22Rv1 (cell line): Measurements from ENCODE around the gene LRRC17.

Source experiments
- H3K27ac ChIP-seq: fragments of 450-650 bp; 2 replicates; pipeline ENCODE4 v1.5.1; 2017
- CTCF ChIP-seq: fragments of 450-650 bp; IDR thresholded peaks from 2 replicates; pipeline ENCODE4 v1.5.1; 2017; ENCODE audit warnings: mild to moderate bottlenecking
- ZFX ChIP-seq: fragments of 450-650 bp; IDR thresholded peaks from 2 replicates; pipeline ENCODE4 v1.6.1; 2017; ENCODE audit warnings: antibody characterized with exemption, borderline replicate concordance

LRRC17 gene

GRCh38 chr7:102991540-102992214, 78.9 kb downstream of the LRRC17 start:
- TF ChIP-seq ZFX (no peak), CTCF (no peak)
- no peak overlapping the region for H3K27ac ChIP-seq

- H3K27ac ChIP-seq: peak overlapping the region; percentile 26
- TF ChIP-seq ZFX (no peak), CTCF (no peak)
Observed at GRCh38 chr7:102992509-102992937, 79.7 kb downstream of the LRRC17 start.

GRCh38 chr7:102992938-102993717, 80.3 kb downstream of the LRRC17 start:
- H3K27ac ChIP-seq: peak overlapping the region; percentile 26
- no peak for TF ChIP-seq CTCF
- no peak for TF ChIP-seq ZFX

DNA sequence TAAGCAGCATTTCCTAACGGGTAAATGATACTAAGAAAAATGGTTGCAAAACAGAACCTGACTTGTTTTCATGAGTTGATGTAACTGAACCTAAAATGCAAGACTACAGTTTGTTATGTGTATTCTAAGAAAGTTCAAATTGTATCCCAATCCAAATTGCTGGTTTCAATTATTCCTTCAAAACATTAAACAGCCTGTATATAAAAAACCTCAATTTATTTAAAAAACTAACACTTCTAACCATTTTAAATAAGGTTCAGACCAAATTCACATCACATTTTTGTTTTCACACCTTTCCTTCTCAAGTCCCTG, 80.9 kb downstream of the LRRC17 start:
- peak overlapping the region; percentile 26; the same call in 1 of the 2 replicates for H3K27ac ChIP-seq
- TF ChIP-seq ZFX: no peak
- TF ChIP-seq CTCF: no peak

DNA sequence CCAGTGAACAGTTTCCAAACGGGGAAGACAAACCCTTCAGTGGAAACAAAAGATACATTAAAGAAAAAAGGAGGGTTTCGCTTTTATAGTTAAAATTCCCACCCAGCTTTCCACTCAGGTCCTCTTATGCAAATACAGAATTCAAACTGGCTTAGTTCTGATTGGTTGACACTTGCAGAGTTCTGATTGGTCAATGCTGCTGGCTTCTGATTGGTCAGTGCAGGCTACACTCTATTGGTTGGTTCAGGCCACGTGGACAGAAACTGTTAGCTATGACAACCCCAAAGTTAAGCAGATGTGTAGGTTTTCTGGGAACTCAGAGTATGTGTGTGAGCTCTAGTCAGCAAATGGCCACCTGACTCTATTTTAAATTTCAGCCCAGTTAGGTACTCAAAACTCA, 81.8 kb downstream of the LRRC17 start:
- no peak for TF ChIP-seq ZFX
- no peak for TF ChIP-seq CTCF
- no peak overlapping the region for H3K27ac ChIP-seq
